Endodermal cell (in vitro differentiated cells): ENCODE results near the gene NR2C1. TPM values are rescaled to one million over a fixed set of nuclear protein-coding genes. Genes with fewer than 3 reads are reported as not detected.
"Not testable (repeated sequence)": the region's sequence is repeated elsewhere in the genome, so short reads cannot be mapped to it uniquely, and the experiment has no call there.

Source experiments
- DNase-seq: peaks from one replicate; pipeline ENCODE4 v3.0.0-alpha.2; 2017
- H3K27ac ChIP-seq: 2 replicates; pipeline ENCODE4 v1.5.1; 2013; ENCODE audit warnings: mild to moderate bottlenecking, low read depth, low read length, moderate library complexity
- H3K27me3 ChIP-seq: 2 replicates; pipeline ENCODE4 v1.6.1; 2013; ENCODE audit warnings: mild to moderate bottlenecking, low read length, moderate library complexity; ENCODE audit not compliant: insufficient read depth, control insufficient read depth, poor library complexity, severe bottlenecking
- H3K36me3 ChIP-seq: 2 replicates; pipeline ENCODE4 v1.7.0; 2013; ENCODE audit warnings: mild to moderate bottlenecking, low read length, moderate library complexity; ENCODE audit not compliant: control insufficient read depth, insufficient read depth
- H3K4me1 ChIP-seq: one replicate; pipeline ENCODE4 v1.7.0; 2013; ENCODE audit warnings: low read length; ENCODE audit not compliant: control insufficient read depth, insufficient read depth
- H3K4me3 ChIP-seq: 2 replicates; pipeline ENCODE4 v1.5.1; 2013; ENCODE audit warnings: mild to moderate bottlenecking, low read length, moderate library complexity
- H3K9ac ChIP-seq: 2 replicates; pipeline ENCODE4 v1.6.1; 2013; ENCODE audit warnings: mild to moderate bottlenecking, low read length, moderate library complexity; ENCODE audit not compliant: poor library complexity, severe bottlenecking; ENCODE audit errors: extremely low read depth
- H3K9me3 ChIP-seq: 2 replicates; pipeline ENCODE4 v1.6.1; 2013; ENCODE audit warnings: mild to moderate bottlenecking, low read length, moderate library complexity; ENCODE audit not compliant: control insufficient read depth
- H3K27ac Mint-ChIP-seq: 2 replicates; pipeline ENCODE4 v1.8.0; 2020; ENCODE audit warnings: mixed read lengths
- H3K27me3 Mint-ChIP-seq: 2 replicates; pipeline ENCODE4 v1.8.0; 2021; ENCODE audit warnings: mild to moderate bottlenecking, mixed read lengths; ENCODE audit not compliant: insufficient read depth
- H3K36me3 Mint-ChIP-seq: 2 replicates; pipeline ENCODE4 v1.8.0; 2020; ENCODE audit warnings: low read depth, mixed read lengths
- H3K4me1 Mint-ChIP-seq: 2 replicates; pipeline ENCODE4 v1.8.0; 2020; ENCODE audit warnings: mixed read lengths
- H3K4me3 Mint-ChIP-seq: 2 replicates; pipeline ENCODE4 v1.8.0; 2020; ENCODE audit warnings: mild to moderate bottlenecking, moderate library complexity, mixed read lengths
- H3K9me3 Mint-ChIP-seq: 2 replicates; pipeline ENCODE4 v1.8.0; 2020; ENCODE audit warnings: mild to moderate bottlenecking, mixed read lengths
- CTCF ChIP-seq: fragments of 200-600 bp; sonication (generic); conservative IDR thresholded peaks from 2 replicates; pipeline ENCODE4 v1.5.0; 2021; ENCODE audit warnings: antibody characterized with exemption, mild to moderate bottlenecking
- WGBS, 2 experiments: methylation state at CpG; one replicate each; pipeline versions ENCODE4 v1.1.5 to v1.1.7; 2013; ENCODE audit warnings: missing lambda C conversion rate in 2 of 2, mixed read lengths in 1 of 2; ENCODE audit not compliant: insufficient coverage in 1 of 2, insufficient read length in 1 of 2; 5-methylcytosine and 5-hydroxymethylcytosine counted together
- total RNA-seq, 2 donors: library from RNA; stranded (reverse); fragmentation: NEBNext Ultra II Directional in 1 of 2; extraction: Animal tissue kit (Norgen Biotek cat#: 25700) in 1 of 2; gene quantifications; 2 replicates in 1 of 2; 3 replicates in 1 of 2; pipeline ENCODE4 v1.2.1, GENCODE V29; 2021

NR2C1 gene
- total RNA-seq, 2 donors from 2014 or later = 66.9 to 82.0 TPM

- peaks cover 10% of the 10 kb centered on the region for H3K4me1 ChIP-seq
- H3K27ac ChIP-seq = no peak overlapping the region
- no peak overlapping the region for H3K9ac ChIP-seq
- H3K27ac Mint-ChIP-seq = peak overlapping the region; percentile 23
- H3K36me3 Mint-ChIP-seq = peaks cover 69% of the 10 kb centered on the region
- H3K9me3 Mint-ChIP-seq = no peaks in the 10 kb centered on the region
- no peak for DNase-seq
- H3K27me3 ChIP-seq = no peaks in the 10 kb centered on the region
- TF ChIP-seq CTCF = no peak
- no peak overlapping the region for H3K4me3 ChIP-seq
- no peaks in the 10 kb centered on the region for H3K27me3 Mint-ChIP-seq
- no peaks in the 10 kb centered on the region for H3K9me3 ChIP-seq
- H3K36me3 ChIP-seq = peaks cover 66% of the 10 kb centered on the region
- 94 to 100% methylated on average over 2 of the region's 2 CpGs for WGBS, 2 experiments
- peaks cover 27% of the 10 kb centered on the region for H3K4me1 Mint-ChIP-seq
- H3K4me3 Mint-ChIP-seq = no peak overlapping the region
These were observed 23.0 kb upstream of the NR2C1 start for GRCh38 chr12:95096378-95096777.

GRCh38 chr12:95095866-95096265, 22.4 kb upstream of the NR2C1 start:
- WGBS, 2 experiments = 93 to 94% methylated on average over 2 of the region's 2 CpGs
- not testable (repeated sequence) for H3K27me3 ChIP-seq
- peaks cover 68% of the 10 kb centered on the region for H3K36me3 Mint-ChIP-seq

GRCh38 chr12:95089462-95089861, 16.0 kb upstream of the NR2C1 start:
- Mint-ChIP-seq H3K36me3 (peaks cover 74% of the 10 kb centered on the region), H3K4me1 (no peaks in the 10 kb centered on the region), H3K27me3 (no peaks in the 10 kb centered on the region), H3K9me3 (no peaks in the 10 kb centered on the region), H3K4me3 (no peak overlapping the region), H3K27ac (no peak overlapping the region)
- WGBS, 2 experiments = no CpG with 5 or more reads among the region's 1 CpG
- H3K4me3 ChIP-seq = no peak overlapping the region
- DNase-seq = no peak
- H3K4me1 ChIP-seq = no peaks in the 10 kb centered on the region
- no peaks in the 10 kb centered on the region for H3K27me3 ChIP-seq
- H3K9ac ChIP-seq = no peak overlapping the region
- peaks cover 82% of the 10 kb centered on the region for H3K36me3 ChIP-seq
- H3K27ac ChIP-seq = no peak overlapping the region
- H3K9me3 ChIP-seq = no peaks in the 10 kb centered on the region
- TF ChIP-seq CTCF = no peak

More at GRCh38 chr12:95095866-95096265, 22.4 kb upstream of the NR2C1 start:
- not testable (repeated sequence) for DNase-seq, H3K27ac Mint-ChIP-seq, H3K9me3 Mint-ChIP-seq, H3K4me3 Mint-ChIP-seq, H3K9me3 ChIP-seq, H3K9ac ChIP-seq, H3K27me3 Mint-ChIP-seq, H3K27ac ChIP-seq, H3K4me3 ChIP-seq
- Histone ChIP-seq H3K36me3 (peaks cover 71% of the 10 kb centered on the region), H3K4me1 (peaks cover 10% of the 10 kb centered on the region)
- H3K4me1 Mint-ChIP-seq = peaks cover 27% of the 10 kb centered on the region

GRCh38 chr12:95088379-95088778, 15.0 kb upstream of the NR2C1 start:
- DNase-seq = no peak
- Histone ChIP-seq H3K9me3 (no peaks in the 10 kb centered on the region), H3K36me3 (peaks cover 86% of the 10 kb centered on the region), H3K4me3 (no peak overlapping the region), H3K27me3 (no peaks in the 10 kb centered on the region), H3K27ac (no peak overlapping the region), H3K9ac (no peak overlapping the region), H3K4me1 (no peaks in the 10 kb centered on the region)
- Mint-ChIP-seq H3K36me3 (peaks cover 80% of the 10 kb centered on the region), H3K4me1 (no peaks in the 10 kb centered on the region), H3K4me3 (no peak overlapping the region), H3K27ac (no peak overlapping the region), H3K27me3 (no peaks in the 10 kb centered on the region), H3K9me3 (no peaks in the 10 kb centered on the region)
- TF ChIP-seq CTCF = no peak
- 93 to 95% methylated on average over 2 to 3 of the region's 3 CpGs for WGBS, 2 experiments
